ENCODE results near the gene ACTG1. TPM values are rescaled to one million over a fixed set of nuclear protein-coding genes. Genes with fewer than 3 reads are reported as not detected.

The ACTG1 gene
- total RNA-seq, 4 donors from 2014 or later: 322 to 934 (median 415) TPM

DNA sequence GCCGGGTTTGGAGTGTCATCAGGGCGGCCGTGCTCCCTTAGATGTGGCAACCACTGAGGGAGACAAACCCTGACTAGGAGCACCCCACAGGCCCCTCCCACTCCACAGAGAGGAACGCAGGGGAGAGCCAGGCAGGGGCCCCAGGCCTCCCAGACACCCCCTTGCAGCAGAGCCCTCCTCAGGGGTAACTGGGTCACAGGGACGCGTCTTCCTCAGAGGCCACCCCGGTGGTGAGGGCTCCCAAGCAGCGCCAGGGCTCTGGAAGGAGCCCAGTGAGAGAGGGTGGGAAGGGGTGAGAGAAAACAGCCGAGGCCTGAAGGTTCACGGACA, 26.9 kb upstream of the ACTG1 start:
- Histone ChIP-seq H3K27me3 (peaks cover 20 to 26% (median 23%) of the 10 kb centered on the region in 3 donors), H3K4me3 (no peak overlapping the region), H3K36me3 (peaks cover 0 to 37% of the 10 kb centered on the region in 2 donors), H3K4me1 (peaks cover 10 to 14% of the 10 kb centered on the region in 2 donors), H3K27ac (no peak overlapping the region), H3K9me3 (no peaks in the 10 kb centered on the region)
- no peak for TF ChIP-seq POLR2A (IDR thresholded peaks at IDR 0.05)
- TF ChIP-seq, protein P1, sequence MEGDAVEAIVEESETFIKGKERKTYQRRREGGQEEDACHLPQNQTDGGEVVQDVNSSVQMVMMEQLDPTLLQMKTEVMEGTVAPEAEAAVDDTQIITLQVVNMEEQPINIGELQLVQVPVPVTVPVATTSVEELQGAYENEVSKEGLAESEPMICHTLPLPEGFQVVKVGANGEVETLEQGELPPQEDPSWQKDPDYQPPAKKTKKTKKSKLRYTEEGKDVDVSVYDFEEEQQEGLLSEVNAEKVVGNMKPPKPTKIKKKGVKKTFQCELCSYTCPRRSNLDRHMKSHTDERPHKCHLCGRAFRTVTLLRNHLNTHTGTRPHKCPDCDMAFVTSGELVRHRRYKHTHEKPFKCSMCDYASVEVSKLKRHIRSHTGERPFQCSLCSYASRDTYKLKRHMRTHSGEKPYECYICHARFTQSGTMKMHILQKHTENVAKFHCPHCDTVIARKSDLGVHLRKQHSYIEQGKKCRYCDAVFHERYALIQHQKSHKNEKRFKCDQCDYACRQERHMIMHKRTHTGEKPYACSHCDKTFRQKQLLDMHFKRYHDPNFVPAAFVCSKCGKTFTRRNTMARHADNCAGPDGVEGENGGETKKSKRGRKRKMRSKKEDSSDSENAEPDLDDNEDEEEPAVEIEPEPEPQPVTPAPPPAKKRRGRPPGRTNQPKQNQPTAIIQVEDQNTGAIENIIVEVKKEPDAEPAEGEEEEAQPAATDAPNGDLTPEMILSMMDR (IDR thresholded peaks at IDR 0.05 in 4 of 5, conservative IDR thresholded peaks at IDR 0.05 in 1 of 5): no peak
- in situ Hi-C loops (cut with MboI; ENCODE audit: low sequenced_read_pairs in 4 of 4) (no loop called here), intact Hi-C loops (cut with DNase I; ENCODE audit: low total_unique reads) (loop anchor here (5.0 kb wide), 1 partner anchor 52 kb away; no protein-coding TSS in a partner anchor)
- ATAC-seq (no peak), DNase-seq (no peak)

DNA sequence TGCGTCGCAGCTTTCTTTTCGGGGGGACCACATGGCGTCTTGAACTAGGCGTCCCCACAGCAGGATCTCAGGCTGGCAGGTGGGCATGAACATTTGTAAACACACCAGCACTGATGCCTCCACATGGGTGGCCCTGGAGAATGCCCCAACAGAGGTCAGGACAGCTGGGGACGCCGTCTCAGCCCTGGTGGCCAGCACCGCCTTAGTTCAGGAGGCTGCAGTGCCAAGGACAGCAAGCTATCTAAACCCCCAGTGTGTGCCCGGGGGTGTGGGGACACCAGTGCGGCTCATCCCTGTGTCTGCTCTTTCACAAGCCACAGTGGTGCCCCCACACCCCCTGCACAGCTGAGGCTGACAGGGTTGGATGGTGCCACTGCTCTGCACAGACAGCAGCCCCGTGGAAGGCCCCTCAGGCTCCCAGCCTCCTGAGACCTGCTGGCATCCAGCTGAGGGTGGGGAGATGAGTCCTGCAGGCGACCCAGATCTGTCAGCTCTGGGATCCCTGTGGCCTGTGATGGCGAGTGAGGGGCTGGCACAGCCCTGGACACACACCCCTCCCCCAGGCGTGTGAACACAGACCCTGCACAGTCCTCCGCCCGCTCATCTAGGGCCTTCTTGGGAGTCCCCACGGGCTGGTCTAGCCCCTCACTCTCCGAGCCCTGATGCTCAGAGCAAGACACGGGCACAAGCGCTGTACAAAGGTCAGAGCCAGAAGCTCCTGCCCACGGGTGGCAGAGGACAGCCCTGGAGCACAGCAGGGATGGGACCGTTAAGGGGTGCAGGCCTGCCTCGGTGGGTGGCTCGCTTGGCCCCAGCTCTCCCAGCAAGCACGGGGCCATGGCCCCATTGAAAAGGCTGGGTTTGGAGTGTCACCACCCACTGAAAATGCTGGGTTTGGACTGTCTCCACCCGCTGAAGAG, 26.3 kb upstream of the ACTG1 start:
- H3K4me1 ChIP-seq: peaks cover 10 to 14% of the 10 kb centered on the region in 2 donors
- DNase-seq: no peak
- no peak for TF ChIP-seq POLR2A (IDR thresholded peaks at IDR 0.05)
- TF ChIP-seq, protein P1 (IDR thresholded peaks at IDR 0.05 in 4 of 5, conservative IDR thresholded peaks at IDR 0.05 in 1 of 5): no peak
- peaks cover 26 to 32% (median 28%) of the 10 kb centered on the region in 3 donors for H3K27me3 ChIP-seq
- peaks cover 0 to 30% of the 10 kb centered on the region in 2 donors for H3K36me3 ChIP-seq
- no peaks in the 10 kb centered on the region for H3K9me3 ChIP-seq
- ATAC-seq: no peak
- no peak overlapping the region for H3K4me3 ChIP-seq
- intact Hi-C loops (cut with DNase I; ENCODE audit: low total_unique reads): loop anchor here (5.0 kb wide), 1 partner anchor 52 kb away; no protein-coding TSS in a partner anchor
- H3K27ac ChIP-seq: no peak overlapping the region
- in situ Hi-C loops (cut with MboI; ENCODE audit: low sequenced_read_pairs in 4 of 4): no loop called here

DNA sequence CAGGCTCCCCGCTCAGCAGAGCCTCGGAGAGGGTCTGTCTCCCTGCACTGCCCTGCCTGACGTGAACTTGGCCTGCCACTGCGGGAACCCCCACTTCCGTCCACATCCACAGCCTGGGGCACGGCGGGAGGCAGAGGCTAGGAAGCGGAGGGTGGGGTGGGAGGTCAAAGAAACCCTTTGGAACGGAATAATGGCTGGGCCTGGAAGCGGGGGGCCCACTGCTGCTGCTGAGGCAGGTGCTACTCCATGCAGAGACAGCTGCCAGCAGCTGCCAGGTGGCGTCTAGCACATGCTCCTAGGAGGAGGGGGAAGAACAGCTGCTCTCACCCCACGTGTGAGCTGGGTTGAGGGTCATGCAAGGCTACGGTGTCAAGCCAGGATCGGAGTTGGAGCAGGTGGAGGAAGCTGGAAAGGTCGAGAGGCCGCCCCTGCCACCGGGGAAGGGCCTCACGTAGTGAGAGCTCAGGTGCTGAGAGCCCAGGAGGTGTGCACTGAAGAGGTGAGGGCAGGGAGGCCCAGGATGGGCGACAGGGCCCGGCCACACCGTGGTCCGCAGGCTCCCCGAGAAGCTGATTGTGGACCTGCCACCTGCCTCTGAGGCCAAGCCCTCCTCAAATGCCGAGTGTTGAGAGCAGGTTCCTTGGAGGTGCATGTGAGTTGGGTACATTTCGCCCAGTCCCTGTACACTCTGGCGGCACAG, 25.4 kb upstream of the ACTG1 start:
- H3K27ac ChIP-seq: no peak overlapping the region
- H3K27me3 ChIP-seq: peaks cover 27 to 35% (median 28%) of the 10 kb centered on the region in 3 donors
- in situ Hi-C loops (cut with MboI; ENCODE audit: low sequenced_read_pairs in 4 of 4): no loop called here
- DNase-seq (peak; percentile 59 to 77), ATAC-seq (peak; percentile 68 to 77)
- H3K9me3 ChIP-seq: no peaks in the 10 kb centered on the region
- peaks cover 10 to 14% of the 10 kb centered on the region in 2 donors for H3K4me1 ChIP-seq
- TF ChIP-seq, protein P1 (IDR thresholded peaks at IDR 0.05 in 4 of 5, conservative IDR thresholded peaks at IDR 0.05 in 1 of 5): no peak
- TF ChIP-seq POLR2A (IDR thresholded peaks at IDR 0.05): no peak
- intact Hi-C loops (cut with DNase I; ENCODE audit: low total_unique reads): loop anchor here (1.0 to 5.0 kb wide), 2 partner anchors 51 to 284 kb away; no protein-coding TSS in a partner anchor
- peaks cover 0 to 22% of the 10 kb centered on the region in 2 donors for H3K36me3 ChIP-seq
- H3K4me3 ChIP-seq: no peak overlapping the region

DNA sequence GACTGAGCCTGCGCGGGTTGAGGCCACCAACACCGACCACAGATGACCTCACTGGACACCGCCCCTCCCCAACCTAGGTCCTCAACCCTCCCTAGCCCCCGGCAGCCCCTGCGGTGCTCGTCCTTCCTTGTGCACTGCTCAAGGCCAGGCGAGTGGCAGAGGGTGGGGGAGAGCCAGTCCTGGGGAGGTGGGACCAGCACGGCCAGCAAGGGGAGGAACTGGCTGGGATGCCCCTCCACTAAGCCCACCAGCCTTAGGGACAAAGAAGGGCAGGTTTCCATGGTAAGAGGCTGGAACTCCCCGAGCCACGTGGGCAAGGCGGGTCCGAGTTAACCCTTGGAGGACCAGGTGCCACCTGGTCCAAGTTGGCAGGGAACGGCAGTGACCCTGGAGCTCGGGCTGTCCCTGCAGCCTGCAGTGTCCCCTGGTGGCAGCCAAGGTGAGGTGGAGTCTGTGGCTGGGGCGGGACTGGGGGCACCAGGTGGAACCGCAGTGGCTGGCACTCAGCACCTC, 24.8 kb upstream of the ACTG1 start:
- TF ChIP-seq POLR2A (IDR thresholded peaks at IDR 0.05): no peak
- TF ChIP-seq, protein P1 (IDR thresholded peaks at IDR 0.05 in 4 of 5, conservative IDR thresholded peaks at IDR 0.05 in 1 of 5): peak; percentile 84 to 95 (median 92)
- H3K9me3 ChIP-seq: no peaks in the 10 kb centered on the region
- in situ Hi-C loops (cut with MboI; ENCODE audit: low sequenced_read_pairs in 4 of 4) (no loop called here), intact Hi-C loops (cut with DNase I; ENCODE audit: low total_unique reads) (loop anchor here (1.0 to 5.0 kb wide), 2 partner anchors 50 to 283 kb away; no protein-coding TSS in a partner anchor)
- no peak overlapping the region for H3K27ac ChIP-seq
- ATAC-seq: peak; percentile 42 to 72
- H3K36me3 ChIP-seq: peaks cover 0 to 16% of the 10 kb centered on the region in 2 donors
- peaks cover 10 to 14% of the 10 kb centered on the region in 2 donors for H3K4me1 ChIP-seq
- peak in 1 of 2 donors; percentile 43 for DNase-seq
- H3K27me3 ChIP-seq: peaks cover 27 to 35% (median 28%) of the 10 kb centered on the region in 3 donors
- H3K4me3 ChIP-seq: no peak overlapping the region
